Stimulated activated CD4-positive, alpha-beta T cell treated with anti-CD3 and anti-CD28 coated beads, Interleukin-4, amount 100 ng/mL, for 24 hours (primary cell): ENCODE data around the gene RLN2.
"Not testable (repeated sequence)": the region's sequence is repeated elsewhere in the genome, so short reads cannot be mapped to it uniquely, and the experiment has no call there.

Experiments used
- DNase-seq: peaks from one replicate; pipeline ENCODE4 v3.0.0-alpha.2; 2020

RLN2 gene

GRCh38 chr9:5303840-5304795 lies at the start of gene RLN2:
Gene RLN2, minus strand, starts transcription at chr9:5304716. Its CDS starts 136 bp downstream, at chr9:5304580.
- DNase-seq = not testable (repeated sequence)

GRCh38 chr9:5354184-5354583 lies 49.7 kb upstream of the RLN2 start:
- no peak for DNase-seq

- no peak for DNase-seq
These were observed 48.2 kb upstream of the RLN2 start for GRCh38 chr9:5352637-5353248.

GRCh38 chr9:5338992-5339981 lies 34.8 kb upstream of the RLN2 start, which contains the start of gene RLN1:
Gene RLN1, minus strand, starts transcription at chr9:5339876. Its CDS starts 130 bp downstream, at chr9:5339746.
- peak; percentile 13 for DNase-seq

GRCh38 chr9:5336688-5337087 lies 32.2 kb upstream of the RLN2 start:
- no peak for DNase-seq

GRCh38 chr9:5331276-5331675 lies 26.8 kb upstream of the RLN2 start:
- not testable (repeated sequence) for DNase-seq

- no peak for DNase-seq
These were observed 22.5 kb upstream of the RLN2 start for GRCh38 chr9:5326893-5327548.

- DNase-seq = no peak
These were observed 21.7 kb upstream of the RLN2 start for GRCh38 chr9:5326187-5326586.

- not testable (repeated sequence) for DNase-seq
These were observed 17.1 kb upstream of the RLN2 start for GRCh38 chr9:5321601-5322000.

- DNase-seq = no peak
These were observed 16.5 kb upstream of the RLN2 start for GRCh38 chr9:5321058-5321457.

- not testable (repeated sequence) for DNase-seq
These were observed 11.9 kb upstream of the RLN2 start for GRCh38 chr9:5316406-5316805.

GRCh38 chr9:5315187-5315923 lies 10.8 kb upstream of the RLN2 start:
- no peak for DNase-seq

GRCh38 chr9:5310851-5311250 lies 6.3 kb upstream of the RLN2 start:
- no peak for DNase-seq

GRCh38 chr9:5305741-5306140 lies 1.2 kb upstream of the RLN2 start:
- DNase-seq = no peak

- no peak for DNase-seq
These were observed 3.0 kb downstream of the RLN2 start for GRCh38 chr9:5301544-5301943.

GRCh38 chr9:5292141-5292540 lies 12.4 kb downstream of the RLN2 start:
- DNase-seq = no peak

- no peak for DNase-seq
These were observed 15.9 kb downstream of the RLN2 start for GRCh38 chr9:5288591-5288990.

- no peak for DNase-seq
These were observed 18.3 kb downstream of the RLN2 start for GRCh38 chr9:5286262-5286661.

- no peak for DNase-seq
These were observed 26.0 kb downstream of the RLN2 start for GRCh38 chr9:5278486-5278885.

- DNase-seq = no peak
These were observed 29.7 kb downstream of the RLN2 start for GRCh38 chr9:5274770-5275169.

- no peak for DNase-seq
These were observed 35.2 kb downstream of the RLN2 start for GRCh38 chr9:5269249-5269715.
